IMR-90 (cell line): ENCODE data around the gene TMSB10. TPM values are rescaled to one million over a fixed set of nuclear protein-coding genes. Genes with fewer than 3 reads are reported as not detected.
A peak's percentile ranks its signal among the peaks of the same experiment; 100 is the strongest.

Experiments used
- ATAC-seq: fragments of 200-7000 bp; cut with Tn5 transposase; 2 replicates; pipeline ENCODE4 v1.9.1; 2020; ENCODE audit warnings: low read depth, mild to moderate bottlenecking, moderate library complexity
- BruUV-seq: library from RNA; stranded (reverse); fragments of 400-500 nt; replicated peaks from 2 replicates; lab custom pipeline; 2021; lab: Mats Ljungman, UMichigan
- CTCF ChIA-PET: fragments of 300-600 bp; formaldehyde crosslinking; extraction: SDS; loops from one replicate; lab custom pipeline; 2021; ENCODE audit warnings: antibody characterized with exemption; lab: Yijun Ruan, JAX
- POLR2A ChIA-PET: fragments of 300-600 bp; sonication (Branson Sonifier 250); formaldehyde crosslinking; loops from one replicate; lab custom pipeline; 2022; ENCODE audit warnings: antibody characterized with exemption; ENCODE audit not compliant: unreplicated experiment; lab: Charles Lee
- DNase-seq: peaks from one replicate; pipeline ENCODE4 v3.0.0; 2013
- H2AFZ ChIP-seq: replicated peaks from 2 replicates; pipeline ENCODE3; 2013; ENCODE audit warnings: low read length, mild to moderate bottlenecking; ENCODE audit not compliant: poor library complexity
- H2AK5ac ChIP-seq: 2 replicates; pipeline ENCODE4 v1.6.1; 2013; ENCODE audit warnings: low read depth, low read length, inconsistent platforms
- H2AK9ac ChIP-seq: replicated peaks from 2 replicates; pipeline ENCODE3; 2013; ENCODE audit warnings: mild to moderate bottlenecking, low read depth, low read length, moderate library complexity; ENCODE audit not compliant: poor library complexity
- H2BK120ac ChIP-seq: 2 replicates; pipeline ENCODE4 v1.6.1; 2013; ENCODE audit warnings: low read depth, low read length, inconsistent platforms
- H2BK15ac ChIP-seq: 3 replicates; pipeline ENCODE4 v1.6.1; 2013; ENCODE audit warnings: low read depth, low read length, inconsistent platforms
- H2BK20ac ChIP-seq: 2 replicates; pipeline ENCODE4 v1.6.1; 2013; ENCODE audit warnings: low read depth, mild to moderate bottlenecking, inconsistent platforms, low read length, moderate library complexity
- H2BK5ac ChIP-seq: 2 replicates; pipeline ENCODE4 v1.6.1; 2013; ENCODE audit warnings: mild to moderate bottlenecking, low read depth, low read length, inconsistent platforms; ENCODE audit not compliant: poor library complexity, severe bottlenecking
- H3K14ac ChIP-seq: replicated peaks from 2 replicates; pipeline ENCODE4 v1.6.1; 2013; ENCODE audit warnings: low read depth, low read length, inconsistent platforms
- H3K18ac ChIP-seq: 2 replicates; pipeline ENCODE4 v1.6.1; 2013; ENCODE audit warnings: low read depth, low read length, control low read depth
- H3K23ac ChIP-seq: 2 replicates; pipeline ENCODE4 v1.6.1; 2013; ENCODE audit warnings: low read depth, low read length, inconsistent platforms
- H3K27ac ChIP-seq: 2 replicates; pipeline ENCODE4 v1.5.1; 2013; ENCODE audit warnings: mild to moderate bottlenecking, control low read depth, low read length; ENCODE audit not compliant: insufficient read depth
- H3K27me3 ChIP-seq: 2 replicates; pipeline ENCODE4 v1.6.1; 2013; ENCODE audit warnings: low read length; ENCODE audit not compliant: control insufficient read depth, insufficient read depth
- H3K36me3 ChIP-seq: 2 replicates; pipeline ENCODE4 v1.6.1; 2013; ENCODE audit warnings: low read length, mixed read lengths; ENCODE audit not compliant: control insufficient read depth, insufficient read depth
- H3K4ac ChIP-seq: 2 replicates; pipeline ENCODE4 v1.6.1; 2013; ENCODE audit warnings: low read depth, low read length, inconsistent platforms
- H3K4me1 ChIP-seq: 2 replicates; pipeline ENCODE4 v1.6.1; 2013; ENCODE audit warnings: low read length, mixed read lengths; ENCODE audit not compliant: control insufficient read depth, insufficient read depth
- H3K4me2 ChIP-seq: 2 replicates; pipeline ENCODE4 v1.6.1; 2013; ENCODE audit warnings: low read depth, mild to moderate bottlenecking, control low read depth, low read length, moderate library complexity
- H3K4me3 ChIP-seq: 2 replicates; pipeline ENCODE4 v1.5.1; 2013; ENCODE audit warnings: low read depth, mild to moderate bottlenecking, control low read depth, low read length, moderate library complexity; ENCODE audit not compliant: insufficient read depth
- H3K56ac ChIP-seq: 2 replicates; pipeline ENCODE4 v1.6.1; 2013; ENCODE audit warnings: low read length, inconsistent platforms; ENCODE audit not compliant: insufficient read depth; ENCODE audit errors: extremely low read depth
- H3K79me1 ChIP-seq, 2 experiments: 2 replicates each; pipeline ENCODE4 v1.6.1; 2013; ENCODE audit warnings: low read length in 2 of 2, inconsistent platforms in 1 of 2, low read depth in 1 of 2
- H3K9ac ChIP-seq: 2 replicates; pipeline ENCODE4 v1.6.1; 2013; ENCODE audit warnings: low read depth, low read length, control low read depth
- H3K9me1 ChIP-seq: 2 replicates; pipeline ENCODE4 v1.6.1; 2013; ENCODE audit warnings: low read length, inconsistent platforms; ENCODE audit not compliant: insufficient read depth
- H3K9me3 ChIP-seq: 2 replicates; pipeline ENCODE4 v1.6.1; 2013; ENCODE audit warnings: low read length; ENCODE audit not compliant: control insufficient read depth, insufficient read depth
- H4K20me1 ChIP-seq: 2 replicates; pipeline ENCODE4 v1.6.1; 2013; ENCODE audit warnings: low read length, inconsistent platforms; ENCODE audit not compliant: insufficient read depth
- H4K5ac ChIP-seq: 2 replicates; pipeline ENCODE4 v1.6.1; 2013; ENCODE audit warnings: mild to moderate bottlenecking, low read depth, low read length, control low read depth
- H4K8ac ChIP-seq, 2 experiments: 2 replicates each; pipeline ENCODE4 v1.6.1; 2013; ENCODE audit warnings: low read depth in 2 of 2, low read length in 2 of 2, control low read depth in 1 of 2, inconsistent platforms in 1 of 2
- H4K91ac ChIP-seq: 2 replicates; pipeline ENCODE4 v1.6.1; 2013; ENCODE audit warnings: low read depth, low read length, inconsistent platforms; ENCODE audit not compliant: insufficient read depth
- BHLHE40 ChIP-seq: fragments of 150-350 bp; IDR thresholded peaks from 2 replicates; pipeline ENCODE4 v1.6.1; 2016; ENCODE audit warnings: mild to moderate bottlenecking, low read depth, low read length
- CHD1 ChIP-seq: IDR thresholded peaks from 2 replicates; pipeline ENCODE4 v1.6.1; 2012; ENCODE audit warnings: low read depth, low read length, improper control_type of control experiment
- CTCF ChIP-seq: conservative IDR thresholded peaks from 2 replicates; pipeline ENCODE4 v1.5.1; 2012; ENCODE audit warnings: mild to moderate bottlenecking, low read depth, low read length, improper control_type of control experiment
- FOS ChIP-seq: fragments of 150-350 bp; IDR thresholded peaks from 2 replicates; pipeline ENCODE4 v1.6.1; 2016; ENCODE audit warnings: low read depth, low read length
- POLR2A ChIP-seq: IDR thresholded peaks from 2 replicates; pipeline ENCODE4 v1.6.1; 2012; ENCODE audit warnings: mild to moderate bottlenecking, low read depth, low read length
- RAD21 ChIP-seq: IDR thresholded peaks from 2 replicates; pipeline ENCODE4 v1.6.1; 2012; ENCODE audit warnings: low read length, improper control_type of control experiment
- RFX5 ChIP-seq: IDR thresholded peaks from 2 replicates; pipeline ENCODE4 v1.8.0; 2012; ENCODE audit warnings: low read depth, mild to moderate bottlenecking, low read length, moderate library complexity
- SMC3 ChIP-seq: fragments of 150-350 bp; IDR thresholded peaks from 2 replicates; pipeline ENCODE4 v1.6.1; 2016; ENCODE audit warnings: low read depth, mild to moderate bottlenecking, antibody characterized with exemption, low read length, moderate library complexity
- WGBS, 2 experiments: methylation state at CpG; one replicate each; pipeline versions ENCODE4 v1.1.5 to v1.1.7; 2013; ENCODE audit warnings: missing lambda C conversion rate in 2 of 2; ENCODE audit not compliant: insufficient read length in 1 of 2; ENCODE audit errors: extremely low coverage in 2 of 2; 5-methylcytosine and 5-hydroxymethylcytosine counted together
- dilution Hi-C: fragments of 300-500 bp; cut with HindIII; formaldehyde crosslinking; loops from one replicate; pipeline ENCODE4 v1.14.3; 2018; ENCODE audit warnings: low sequenced_read_pairs; ENCODE audit not compliant: unreplicated experiment
- in situ Hi-C: fragments of 300-500 bp; cut with MboI; formaldehyde crosslinking; loops from 3 replicates; pipeline ENCODE4 v1.14.3; 2019; ENCODE audit warnings: low sequenced_read_pairs, inconsistent platforms, mixed read lengths
- intact Hi-C: fragments of 100-400 bp; cut with micrococcal nuclease; formaldehyde crosslinking; loops from 2 replicates; pipeline ENCODE4 v1.10.0; 2022
- polyA plus RNA-seq, 3 experiments: library from polyadenylated mRNA; depleted of rRNA; stranded (reverse); fragments of >200 nt; gene quantifications; 2 replicates each; pipeline ENCODE4 v1.2.3, GENCODE V29; 2012; ENCODE audit warnings: low replicate concordance in 1 of 3
- total RNA-seq: library from RNA; depleted of rRNA; stranded (reverse); fragments of >200 nt; gene quantifications from 2 replicates; pipeline ENCODE4 v1.2.3, GENCODE V29; 2012

TMSB10 gene
- total and polyA plus RNA-seq, 2 of the 4 experiments (the other 2 are of a cell fraction) = 3,620 to 5,527 TPM

- 72% methylated on average over 2 of the region's 3 CpGs; no CpG with 5 or more reads in 1 of the 2 experiments for WGBS, 2 experiments
- H3K9me1 ChIP-seq = peaks cover 5% of the 10 kb centered on the region
- H3K36me3 ChIP-seq = no peaks in the 10 kb centered on the region
- BruUV-seq = no TSS peak
- no peak overlapping the region for H3K4me2 ChIP-seq
- dilution Hi-C loops = no loop called here
- H4K8ac ChIP-seq = no peak overlapping the region
- no peak overlapping the region for H2BK5ac ChIP-seq
- H3K27me3 ChIP-seq = no peaks in the 10 kb centered on the region
- H3K4ac ChIP-seq = no peak overlapping the region
- no peak overlapping the region for H2AK5ac ChIP-seq
- no peak overlapping the region for H3K14ac ChIP-seq
- peak overlapping the region; percentile 11 for H2AK9ac ChIP-seq
- in situ Hi-C loops = no loop called here
- no peak overlapping the region for H3K23ac ChIP-seq
- no peak overlapping the region for H3K18ac ChIP-seq
- H3K9me3 ChIP-seq = no peaks in the 10 kb centered on the region
- ATAC-seq = no peak
- no peak overlapping the region for H4K91ac ChIP-seq
- H2BK20ac ChIP-seq = no peak overlapping the region
- H3K9ac ChIP-seq = no peak overlapping the region
- H2BK120ac ChIP-seq = no peak overlapping the region
- H2BK15ac ChIP-seq = no peak overlapping the region
- no peak overlapping the region for H2AFZ ChIP-seq
- H4K5ac ChIP-seq = no peak overlapping the region
- ChIA-PET POLR2A (no interaction called here), CTCF (interaction anchor here (1.6 kb wide), 1 partner anchor 14 kb away, joined by 5 read pairs; no protein-coding TSS in a partner anchor)
- intact Hi-C loops = no loop called here
- DNase-seq = no peak
- TF ChIP-seq CTCF = no peak
- no peak for TF ChIP-seq SMC3
- TF ChIP-seq CHD1 = no peak
- TF ChIP-seq RFX5 = no peak
- no peak for TF ChIP-seq RAD21
- TF ChIP-seq POLR2A = no peak
- TF ChIP-seq FOS = no peak
- no peak for TF ChIP-seq BHLHE40
- H3K4me1 ChIP-seq = no peaks in the 10 kb centered on the region; the same call in 1 of the 2 replicates
- H3K56ac ChIP-seq = no peak overlapping the region
- peaks cover 0 to 23% of the 10 kb centered on the region in 2 experiments; a peak in 1 of 4 replicates for H3K79me1 ChIP-seq
- H3K27ac ChIP-seq = no peak overlapping the region
- H4K20me1 ChIP-seq = no peaks in the 10 kb centered on the region
- H3K4me3 ChIP-seq = no peak overlapping the region
Observed at GRCh38 chr2:84940088-84940470, 34.6 kb downstream of the TMSB10 start.
